ENCODE data around the gene SREBF2. TPM values are rescaled to one million over a fixed set of nuclear protein-coding genes. Genes with fewer than 3 reads are reported as not detected.
A peak's percentile ranks its signal among the peaks of the same experiment; 100 is the strongest.

SREBF2 gene
- total and polyA plus RNA-seq, 2 experiments from 2014 or later, result 238 to 273 TPM

DNA sequence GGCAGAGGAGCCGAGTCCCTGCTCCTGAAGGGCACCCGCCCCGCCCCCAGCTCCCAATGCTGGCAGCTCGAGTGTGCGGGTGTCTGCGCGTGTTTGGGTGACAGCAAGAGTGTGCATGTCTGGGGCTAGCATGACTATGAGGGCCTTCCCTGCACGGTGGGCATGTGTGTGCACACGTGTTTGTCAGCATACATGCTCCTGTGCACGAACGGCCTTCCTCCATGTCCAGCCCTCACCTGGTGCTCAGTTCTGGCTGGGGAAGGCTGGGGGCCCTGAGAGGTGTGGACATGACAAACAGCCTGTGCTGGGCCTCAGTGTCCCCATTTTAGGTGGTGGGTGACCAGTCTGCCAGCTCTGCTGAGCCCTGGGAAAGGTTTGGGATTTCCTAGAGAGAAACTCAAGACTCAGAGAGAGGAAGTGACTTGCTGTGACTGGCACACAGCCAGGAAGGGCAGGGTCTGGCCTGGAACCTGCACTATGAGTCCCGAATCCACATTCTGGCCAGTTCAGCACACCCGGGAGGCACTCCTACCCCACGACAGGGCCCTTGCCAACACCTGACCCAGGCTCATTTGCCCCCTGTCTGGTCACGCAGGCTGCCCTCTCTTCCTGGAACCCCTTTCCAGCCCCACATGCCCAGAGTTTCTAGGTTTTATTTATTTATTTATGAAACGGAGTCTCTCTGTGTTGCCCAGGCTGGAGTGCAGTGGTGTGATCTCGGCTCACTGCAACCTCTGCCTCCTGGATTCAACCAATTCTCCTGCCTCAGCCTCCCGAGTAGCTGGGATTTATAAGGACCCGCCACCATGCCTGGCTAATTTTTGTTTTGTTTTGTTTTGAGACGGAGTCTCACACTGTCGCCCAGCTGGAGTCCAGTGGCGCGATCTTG is 85.2 kb downstream of the SREBF2 start:
- DNase-seq (ENCODE audit: low read depth in 1 of 2, low spot score in 1 of 2), result peak in 1 of 2 donors; percentile 65
- Histone ChIP-seq H3K4me3 (no peak overlapping the region), H3K27me3 (peaks cover 79% of the 10 kb centered on the region), H3K9me3 (ENCODE audit: low read depth) (no peaks in the 10 kb centered on the region), H3K27ac (no peak overlapping the region), H3K4me1 (ENCODE audit: low read depth) (peaks cover 5% of the 10 kb centered on the region), H3K36me3 (no peaks in the 10 kb centered on the region)
- TF ChIP-seq, protein P1, sequence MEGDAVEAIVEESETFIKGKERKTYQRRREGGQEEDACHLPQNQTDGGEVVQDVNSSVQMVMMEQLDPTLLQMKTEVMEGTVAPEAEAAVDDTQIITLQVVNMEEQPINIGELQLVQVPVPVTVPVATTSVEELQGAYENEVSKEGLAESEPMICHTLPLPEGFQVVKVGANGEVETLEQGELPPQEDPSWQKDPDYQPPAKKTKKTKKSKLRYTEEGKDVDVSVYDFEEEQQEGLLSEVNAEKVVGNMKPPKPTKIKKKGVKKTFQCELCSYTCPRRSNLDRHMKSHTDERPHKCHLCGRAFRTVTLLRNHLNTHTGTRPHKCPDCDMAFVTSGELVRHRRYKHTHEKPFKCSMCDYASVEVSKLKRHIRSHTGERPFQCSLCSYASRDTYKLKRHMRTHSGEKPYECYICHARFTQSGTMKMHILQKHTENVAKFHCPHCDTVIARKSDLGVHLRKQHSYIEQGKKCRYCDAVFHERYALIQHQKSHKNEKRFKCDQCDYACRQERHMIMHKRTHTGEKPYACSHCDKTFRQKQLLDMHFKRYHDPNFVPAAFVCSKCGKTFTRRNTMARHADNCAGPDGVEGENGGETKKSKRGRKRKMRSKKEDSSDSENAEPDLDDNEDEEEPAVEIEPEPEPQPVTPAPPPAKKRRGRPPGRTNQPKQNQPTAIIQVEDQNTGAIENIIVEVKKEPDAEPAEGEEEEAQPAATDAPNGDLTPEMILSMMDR (IDR thresholded peaks at IDR 0.05; ENCODE audit: low read depth, low read length), result no peak

DNA sequence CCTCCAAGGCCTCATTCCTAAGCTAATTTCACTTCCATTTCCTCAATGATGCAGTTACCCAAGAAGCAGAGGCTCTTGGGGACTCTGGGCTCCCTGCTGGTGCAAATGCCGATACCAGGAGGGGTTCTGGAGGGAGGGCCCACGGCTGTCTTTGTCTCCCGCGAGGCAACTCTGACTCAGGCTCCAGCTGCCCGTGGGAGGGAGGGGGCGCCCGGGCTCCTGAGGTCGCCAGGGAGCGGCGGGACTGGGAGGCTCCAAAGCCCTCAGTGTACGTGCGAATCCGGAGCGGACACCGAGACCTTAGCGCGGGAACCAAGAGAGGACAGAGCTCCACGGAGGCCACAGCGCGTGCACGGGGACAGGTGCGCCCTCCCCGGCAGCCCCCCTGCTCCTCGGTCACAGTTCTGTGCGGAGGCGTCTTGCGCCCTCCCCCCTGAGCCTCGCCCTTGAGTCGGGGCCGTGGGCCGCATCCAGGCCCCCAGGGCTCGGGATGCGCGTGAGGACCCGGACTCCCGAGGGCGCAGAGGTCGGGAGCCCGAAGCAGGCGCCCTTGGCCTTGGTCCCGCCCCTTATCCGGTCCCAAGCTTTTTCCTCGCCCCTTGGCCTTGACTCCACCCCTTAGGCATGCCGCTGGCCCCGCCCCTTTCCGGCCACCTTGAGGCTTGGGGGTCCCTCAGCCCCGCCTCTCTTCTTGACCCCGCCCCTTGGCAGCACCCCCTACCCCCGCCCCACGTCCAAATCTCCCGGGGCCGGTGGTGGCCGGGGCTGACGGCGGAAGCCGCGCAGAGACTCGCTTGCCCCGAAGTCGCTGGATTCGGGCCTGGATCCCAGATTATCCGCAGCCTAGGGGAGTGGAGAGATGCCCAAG is 86.7 kb downstream of the SREBF2 start:
- TF ChIP-seq, protein P1 (IDR thresholded peaks at IDR 0.05; ENCODE audit: low read depth, low read length), result no peak
- Histone ChIP-seq H3K27me3 (peaks cover 70% of the 10 kb centered on the region), H3K27ac (no peak overlapping the region), H3K36me3 (no peaks in the 10 kb centered on the region), H3K9me3 (ENCODE audit: low read depth) (no peaks in the 10 kb centered on the region), H3K4me1 (ENCODE audit: low read depth) (peaks cover 5% of the 10 kb centered on the region), H3K4me3 (peak overlapping the region; percentile 35)
- DNase-seq (ENCODE audit: low read depth in 1 of 2, low spot score in 1 of 2), result peak; percentile 47 to 75

DNA sequence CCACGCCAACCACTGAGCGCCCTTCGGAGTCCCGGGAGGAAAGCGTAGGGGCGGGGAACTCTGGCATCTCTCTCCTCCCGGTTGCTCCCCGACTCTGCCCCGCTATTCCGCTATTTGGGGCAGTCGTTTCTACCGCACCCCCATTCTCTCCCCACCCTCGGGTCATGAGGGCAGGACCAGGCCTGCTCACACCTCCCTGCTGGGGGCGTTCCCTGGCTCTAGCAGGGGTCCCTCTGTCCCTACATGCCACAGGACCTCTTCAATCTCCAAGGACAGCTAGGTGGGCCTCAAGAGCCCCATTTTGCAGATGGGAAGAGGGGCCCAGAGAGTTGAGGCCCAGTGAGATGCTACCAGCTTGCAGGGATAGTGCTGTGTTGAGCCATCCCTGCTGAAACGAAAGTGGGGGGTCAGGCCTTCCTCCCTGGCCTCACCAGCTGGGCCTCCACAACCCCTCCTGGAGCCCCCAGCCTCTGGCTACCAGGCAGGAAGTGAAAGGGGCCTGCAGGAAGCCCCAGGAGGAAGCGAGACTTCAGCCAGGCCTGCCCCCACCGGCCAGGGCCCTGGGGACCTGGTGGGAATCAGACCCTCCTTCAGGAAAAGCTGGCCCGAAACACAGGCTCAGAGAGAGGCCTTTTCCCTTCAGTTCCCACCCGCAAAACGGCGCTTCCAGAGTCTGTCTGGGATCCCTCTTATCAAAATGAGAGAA is 87.5 kb downstream of the SREBF2 start:
- no peak for DNase-seq (ENCODE audit: low read depth in 1 of 2, low spot score in 1 of 2)
- TF ChIP-seq, protein P1 (IDR thresholded peaks at IDR 0.05; ENCODE audit: low read depth, low read length), result no peak
- Histone ChIP-seq H3K36me3 (no peaks in the 10 kb centered on the region), H3K27me3 (peaks cover 68% of the 10 kb centered on the region), H3K27ac (no peak overlapping the region), H3K9me3 (ENCODE audit: low read depth) (no peaks in the 10 kb centered on the region), H3K4me1 (ENCODE audit: low read depth) (peaks cover 5% of the 10 kb centered on the region), H3K4me3 (no peak overlapping the region)

DNA sequence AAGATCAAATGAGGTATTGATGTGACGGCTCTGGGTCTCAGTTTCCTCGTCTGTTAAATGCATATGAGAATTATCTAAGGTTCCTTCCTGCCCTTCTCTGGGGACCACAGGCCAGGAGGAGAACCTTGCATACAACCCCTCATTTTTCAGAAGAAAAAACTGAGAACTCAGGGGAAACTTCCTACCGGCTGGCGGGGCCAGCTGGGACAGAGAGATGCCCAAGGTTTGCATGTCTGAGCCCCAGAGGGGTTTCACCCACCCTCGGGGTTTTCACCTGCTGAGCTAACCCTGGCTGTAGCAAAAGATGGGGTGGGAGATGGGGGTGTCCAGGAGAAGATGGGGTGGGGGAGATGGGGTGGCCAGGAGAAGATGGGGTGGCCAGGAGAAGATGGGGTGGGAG is 89.4 kb downstream of the SREBF2 start:
- Histone ChIP-seq H3K4me1 (ENCODE audit: low read depth) (peaks cover 5% of the 10 kb centered on the region), H3K27me3 (peaks cover 68% of the 10 kb centered on the region), H3K4me3 (no peak overlapping the region), H3K36me3 (no peaks in the 10 kb centered on the region), H3K27ac (no peak overlapping the region), H3K9me3 (ENCODE audit: low read depth) (no peaks in the 10 kb centered on the region)
- TF ChIP-seq, protein P1 (IDR thresholded peaks at IDR 0.05; ENCODE audit: low read depth, low read length), result no peak
- no peak for DNase-seq (ENCODE audit: low read depth in 1 of 2, low spot score in 1 of 2)

DNA sequence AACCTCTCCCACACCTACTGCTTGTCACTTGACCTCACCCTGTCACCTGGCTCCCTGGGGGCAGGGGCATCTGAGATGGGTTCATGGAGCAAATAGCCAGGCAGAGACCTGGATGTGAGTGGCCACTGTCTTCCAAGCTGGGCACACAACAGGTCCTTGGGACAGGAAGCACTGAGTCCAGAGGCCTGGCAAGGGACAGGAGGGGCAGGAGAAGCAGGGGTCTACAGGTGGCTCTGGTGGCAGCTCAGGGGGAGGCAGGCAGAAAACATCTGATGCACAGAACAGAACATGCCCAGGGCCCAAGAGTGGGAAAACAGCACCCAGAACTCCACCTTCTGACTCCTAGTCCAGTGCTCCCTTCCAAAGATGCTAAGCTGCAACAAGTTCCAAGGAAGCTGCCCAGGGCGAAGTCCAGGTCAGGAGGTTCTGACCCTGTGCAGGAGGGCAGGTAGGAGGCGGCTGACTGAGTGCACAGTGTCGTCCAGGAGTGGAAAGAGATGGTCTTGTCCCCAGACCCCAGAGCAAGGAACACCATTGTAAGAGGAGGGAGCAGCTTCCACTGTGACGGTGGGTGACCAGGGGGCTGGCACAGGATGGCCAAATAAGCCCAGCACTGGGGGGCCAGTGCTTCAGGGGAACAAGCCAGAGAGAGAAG is 90.2 kb downstream of the SREBF2 start:
- H3K27me3 ChIP-seq, result peaks cover 61% of the 10 kb centered on the region

More for the DNA sequence above, 90.2 kb downstream of the SREBF2 start:
- Histone ChIP-seq H3K27ac (no peak overlapping the region), H3K36me3 (no peaks in the 10 kb centered on the region), H3K4me1 (ENCODE audit: low read depth) (peaks cover 5% of the 10 kb centered on the region), H3K9me3 (ENCODE audit: low read depth) (no peaks in the 10 kb centered on the region), H3K4me3 (no peak overlapping the region)
- TF ChIP-seq, protein P1 (IDR thresholded peaks at IDR 0.05; ENCODE audit: low read depth, low read length), result no peak
- no peak for DNase-seq (ENCODE audit: low read depth in 1 of 2, low spot score in 1 of 2)

Data from cardiac muscle cell (in vitro differentiated cells and primary cell).